Activated CD4-positive, alpha-beta T cell treated with anti-CD3 and anti-CD28 coated beads for 24 hours (primary cell): ENCODE measurements around the gene CCDC194.
A peak's percentile ranks its signal among the peaks of the same experiment; 100 is the strongest.

Experiments
- DNase-seq, 2 donors: peaks; one replicate each; pipeline ENCODE4 v3.0.0-alpha.2; 2020; ENCODE audit warnings: low read depth in 2 of 2

Gene CCDC194, protein sequence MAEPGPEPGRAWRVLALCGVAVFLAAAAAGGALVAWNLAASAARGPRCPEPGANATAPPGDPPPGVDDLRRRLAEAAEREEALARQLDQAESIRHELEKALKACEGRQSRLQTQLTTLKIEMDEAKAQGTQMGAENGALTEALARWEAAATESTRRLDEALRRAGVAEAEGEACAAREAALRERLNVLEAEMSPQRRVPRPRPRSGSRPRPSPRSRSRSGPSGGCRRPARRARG

DNA sequence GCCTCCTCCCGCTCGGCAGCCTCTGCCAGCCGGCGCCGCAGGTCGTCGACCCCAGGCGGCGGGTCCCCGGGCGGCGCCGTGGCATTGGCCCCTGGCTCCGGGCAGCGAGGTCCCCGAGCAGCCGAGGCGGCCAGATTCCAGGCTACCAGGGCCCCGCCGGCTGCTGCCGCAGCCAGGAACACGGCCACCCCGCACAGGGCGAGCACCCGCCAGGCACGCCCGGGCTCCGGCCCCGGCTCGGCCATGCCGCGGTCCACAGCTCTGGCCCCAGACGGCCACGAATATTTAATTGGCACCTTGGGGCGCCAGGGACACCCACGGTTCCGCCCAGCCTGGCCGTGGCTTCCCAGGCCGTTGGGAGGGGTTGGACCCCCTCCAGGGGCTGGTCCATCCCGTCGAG lies at the start of gene CCDC194:
TSS of gene CCDC194 (minus strand) at position 283 of the 400 bp plus-strand sequence. CDS start at position 245, 38 bp downstream.
- no peak for DNase-seq

GRCh38 chr19:17441241-17442021 lies 47.4 kb upstream of the CCDC194 start:
- DNase-seq, result no peak

DNA sequence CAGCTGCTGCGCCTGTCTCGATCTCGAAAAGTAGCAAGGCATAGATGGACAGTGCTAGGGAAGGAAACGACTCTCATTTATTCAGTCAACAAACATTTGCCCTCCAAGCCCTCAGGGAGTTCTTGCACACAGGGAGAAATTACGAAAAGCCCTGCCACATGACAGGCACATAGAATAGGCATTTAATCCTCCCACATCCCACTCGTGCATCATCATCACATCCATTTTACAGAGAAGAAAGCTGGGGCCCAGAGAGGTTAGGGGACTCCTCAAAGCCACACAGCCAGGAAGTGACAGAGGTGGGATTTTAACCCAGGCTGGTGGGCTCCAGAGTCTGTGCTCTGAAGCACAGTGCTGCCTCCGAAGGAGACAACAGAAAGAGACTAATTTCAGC lies 42.9 kb upstream of the CCDC194 start:
- no peak for DNase-seq

- no peak for DNase-seq
Measured at GRCh38 chr19:17436094-17436873, 42.3 kb upstream of the CCDC194 start.

DNA sequence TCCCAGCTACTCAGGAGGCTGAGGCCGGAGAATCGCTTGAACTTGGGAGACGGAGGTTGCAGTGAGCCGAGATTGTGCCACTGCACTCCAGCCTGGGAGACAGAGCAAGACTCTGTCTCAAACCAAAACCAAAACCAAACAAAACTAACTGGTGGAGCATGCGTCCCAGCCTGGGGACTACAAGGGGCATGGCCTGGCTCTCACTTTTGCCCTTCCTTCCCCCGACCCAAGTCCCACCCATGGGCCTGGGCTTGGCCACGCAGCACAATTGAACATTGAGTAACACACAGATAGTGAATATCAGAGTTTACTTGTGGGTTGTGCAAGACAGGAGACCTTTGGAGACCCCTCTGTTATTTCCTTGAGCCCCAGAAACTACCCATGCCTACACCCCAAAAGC lies 41.2 kb upstream of the CCDC194 start:
- no peak for DNase-seq

DNA sequence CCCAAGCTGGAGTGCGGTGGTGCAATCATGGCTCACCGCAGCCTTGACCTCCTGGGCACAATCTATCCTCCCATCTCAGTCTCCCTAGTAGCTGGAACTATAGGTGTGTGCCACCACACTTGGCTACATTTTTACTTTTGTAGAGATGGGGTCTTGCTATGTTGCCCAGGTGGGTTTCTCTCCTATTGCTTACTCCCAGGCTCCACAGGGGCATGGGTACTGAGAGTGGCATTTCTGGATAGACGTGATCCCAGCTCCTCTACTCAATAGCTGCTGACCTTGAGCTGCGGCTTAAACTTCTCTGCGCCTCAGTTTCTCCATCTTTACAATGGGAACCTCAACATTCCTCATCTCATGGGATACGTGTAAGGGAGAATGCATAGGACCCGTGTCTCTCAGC lies 37.4 kb upstream of the CCDC194 start:
- DNase-seq, result no peak

DNA sequence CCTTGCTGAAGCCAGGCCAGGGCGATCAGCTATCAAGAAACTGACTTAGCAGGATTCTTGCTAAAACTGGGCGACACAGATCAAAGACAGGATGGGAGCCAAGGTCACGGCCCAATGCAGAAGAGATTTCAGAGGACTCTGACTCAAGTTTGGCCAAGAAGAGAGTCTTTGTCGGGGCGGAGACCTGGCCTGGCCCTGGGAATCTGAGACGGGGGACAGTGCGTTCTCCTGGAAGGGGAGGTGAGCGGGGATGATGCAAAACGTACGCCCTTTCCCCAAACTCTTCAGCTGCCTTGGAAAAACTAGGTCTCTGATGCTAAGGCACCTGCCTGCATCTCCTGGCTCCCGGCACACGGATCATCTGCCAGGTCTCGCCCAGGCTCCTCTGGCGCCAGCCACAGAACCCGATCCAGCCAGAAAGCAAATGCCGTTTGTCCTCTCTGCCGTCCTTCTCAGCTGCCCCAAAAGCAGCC lies 35.7 kb upstream of the CCDC194 start:
- DNase-seq, result no peak

- no peak for DNase-seq
Measured at GRCh38 chr19:17424743-17425365, 30.9 kb upstream of the CCDC194 start.

- DNase-seq, result no peak
Measured at GRCh38 chr19:17423429-17424208, 29.6 kb upstream of the CCDC194 start.

DNA sequence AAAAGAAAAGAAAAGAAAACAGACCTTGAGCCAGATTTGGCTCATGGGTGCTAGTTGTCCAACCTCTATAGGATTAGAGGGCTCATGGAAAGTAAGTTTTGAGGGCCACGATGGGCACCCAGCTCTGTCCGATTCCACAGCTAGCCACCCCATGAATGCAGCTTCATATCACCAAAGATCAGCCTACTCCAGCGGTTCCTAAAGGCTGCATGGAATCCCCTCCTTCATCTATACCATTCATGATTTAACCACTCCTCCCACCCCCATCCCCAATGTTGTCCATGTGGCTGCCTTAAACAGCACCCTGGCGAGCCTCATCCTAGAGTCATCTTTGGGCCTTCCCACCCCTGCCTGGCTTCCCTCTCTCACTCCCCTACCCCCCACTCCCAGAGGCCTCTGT lies 27.9 kb upstream of the CCDC194 start:
- DNase-seq, result no peak

DNA sequence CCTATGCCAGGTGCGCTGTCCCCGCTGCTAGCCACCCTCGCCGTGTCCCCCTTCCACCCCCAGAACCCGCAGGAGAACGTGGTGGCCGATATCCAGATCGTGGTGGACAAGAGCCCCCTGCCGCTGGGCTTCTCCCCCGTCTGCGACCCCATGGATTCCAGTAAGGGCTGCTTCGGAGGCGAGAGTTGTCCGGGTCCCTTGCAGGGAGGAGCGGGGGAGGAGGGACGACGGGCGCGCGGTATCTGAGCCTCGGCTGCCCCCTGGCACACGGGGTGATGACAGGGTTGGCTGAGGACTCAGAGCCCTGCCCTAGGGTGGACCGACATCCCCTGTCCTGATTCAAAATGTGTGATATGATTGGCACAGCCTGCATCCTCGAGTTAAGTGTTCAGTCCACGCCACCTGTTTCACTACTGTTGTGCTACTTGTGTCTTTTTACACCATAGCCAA lies 26.5 kb upstream of the CCDC194 start:
- DNase-seq, result no peak

DNA sequence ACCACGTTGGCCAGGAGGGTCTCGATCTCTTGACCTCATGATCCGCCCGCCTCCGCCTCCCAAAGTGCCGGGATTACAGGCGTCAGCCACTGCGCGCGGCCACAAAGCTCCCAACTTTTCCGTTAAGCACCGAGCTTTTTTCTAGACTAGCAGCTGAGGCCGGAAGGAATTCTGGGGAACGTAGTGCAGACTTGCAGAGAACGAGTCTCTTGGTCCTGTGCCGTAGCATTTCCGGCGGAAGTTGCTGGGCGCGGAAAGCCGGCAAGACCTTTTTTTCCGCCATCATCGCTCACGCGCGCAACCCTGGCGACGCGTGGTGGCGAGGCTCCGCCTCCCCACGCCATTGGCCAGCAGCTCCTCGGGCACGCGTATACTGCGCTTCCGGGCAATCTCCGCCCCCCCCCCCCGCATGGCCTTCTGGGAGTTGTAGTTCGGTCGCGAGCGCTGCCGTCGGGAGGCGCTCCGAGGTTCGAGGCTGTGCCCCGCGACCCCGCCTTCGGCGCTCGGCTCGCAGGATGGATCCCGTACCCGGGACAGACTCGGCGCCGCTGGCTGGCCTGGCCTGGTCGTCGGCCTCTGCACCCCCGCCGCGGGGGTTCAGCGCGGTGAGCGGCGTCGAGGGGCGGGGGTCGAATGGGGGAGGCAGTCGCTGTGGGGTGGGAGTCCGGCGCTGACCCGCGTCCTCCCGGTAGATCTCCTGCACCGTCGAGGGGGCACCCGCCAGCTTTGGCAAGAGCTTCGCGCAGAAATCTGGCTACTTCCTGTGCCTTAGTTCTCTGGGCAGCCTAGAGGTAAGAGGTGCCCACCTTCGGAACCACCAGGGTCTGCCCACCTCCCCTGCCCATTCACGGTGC lies 25.9 kb upstream of the CCDC194 start, which contains the start of gene MVB12A:
TSS of gene MVB12A (plus strand) at position 427 of the 854 bp plus-strand sequence. CDS start at position 516, 89 bp downstream.
- peak; percentile 90 for DNase-seq

DNA sequence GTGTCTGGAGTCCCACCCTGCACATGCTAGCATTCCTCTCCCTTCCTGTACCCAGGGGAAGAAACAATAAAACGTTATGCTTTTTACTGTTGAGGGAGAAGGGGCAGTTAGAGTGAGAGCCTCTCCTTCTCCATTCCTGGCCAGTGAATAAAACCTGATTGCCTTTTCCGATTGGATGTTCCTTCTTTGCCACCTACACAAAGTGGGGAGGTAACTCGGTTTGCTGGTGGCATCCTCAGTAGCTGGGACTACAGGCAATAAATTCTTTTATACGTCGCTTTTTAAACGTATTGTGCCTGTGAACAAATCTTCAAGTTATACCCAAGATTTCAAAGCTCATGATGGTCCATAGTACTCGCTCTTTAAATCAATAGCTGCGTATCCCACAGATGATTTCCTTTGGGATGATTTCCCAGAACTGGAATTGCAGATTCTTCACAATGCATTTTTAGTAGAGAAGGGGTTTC lies 25.2 kb upstream of the CCDC194 start:
- DNase-seq, result no peak

GRCh38 chr19:17418710-17419109 lies 24.7 kb upstream of the CCDC194 start:
- DNase-seq, result no peak

- no peak for DNase-seq
Measured at GRCh38 chr19:17415121-17415520, 21.1 kb upstream of the CCDC194 start.

DNA sequence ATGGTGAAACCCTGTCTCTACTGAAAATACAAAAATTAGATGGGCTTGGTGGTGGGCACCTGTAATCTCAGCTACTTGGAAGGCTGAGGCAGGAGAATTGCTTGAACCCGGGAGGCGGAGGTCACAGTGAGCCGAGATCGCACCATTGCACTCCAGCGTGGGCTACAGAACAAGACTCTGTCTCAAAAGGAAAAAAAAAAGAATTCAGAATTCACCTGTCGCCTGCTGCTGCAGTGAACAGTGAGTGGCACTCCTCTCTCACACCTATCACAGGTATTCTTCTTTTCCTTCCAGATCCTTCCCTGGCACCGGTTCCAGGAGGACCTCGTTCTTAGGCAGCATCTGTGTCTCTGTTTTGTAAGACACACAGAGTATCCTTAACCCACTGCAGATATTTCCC lies 20.1 kb upstream of the CCDC194 start:
- DNase-seq, result no peak

DNA sequence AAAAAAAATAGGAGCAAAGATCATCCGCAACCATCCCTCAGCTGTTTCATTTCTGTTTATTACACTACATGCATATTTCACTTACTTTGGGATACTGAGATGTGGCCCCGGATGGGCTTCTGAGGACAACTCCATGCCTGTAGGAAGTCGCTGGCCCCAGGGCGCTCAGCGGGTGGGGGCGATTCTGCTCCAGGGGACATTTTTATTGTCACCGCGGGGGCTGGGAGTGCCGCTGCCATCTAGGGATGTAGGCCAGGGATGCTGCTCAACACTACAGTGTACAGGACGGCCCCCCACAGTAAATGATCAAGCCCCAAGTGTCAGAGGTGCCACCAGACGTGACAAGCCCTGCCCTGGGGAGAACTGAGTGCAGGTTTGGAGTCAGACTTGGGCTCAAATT lies 17.8 kb upstream of the CCDC194 start:
- DNase-seq, result no peak

- DNase-seq, result no peak
Measured at GRCh38 chr19:17409990-17410389, 16.0 kb upstream of the CCDC194 start.

DNA sequence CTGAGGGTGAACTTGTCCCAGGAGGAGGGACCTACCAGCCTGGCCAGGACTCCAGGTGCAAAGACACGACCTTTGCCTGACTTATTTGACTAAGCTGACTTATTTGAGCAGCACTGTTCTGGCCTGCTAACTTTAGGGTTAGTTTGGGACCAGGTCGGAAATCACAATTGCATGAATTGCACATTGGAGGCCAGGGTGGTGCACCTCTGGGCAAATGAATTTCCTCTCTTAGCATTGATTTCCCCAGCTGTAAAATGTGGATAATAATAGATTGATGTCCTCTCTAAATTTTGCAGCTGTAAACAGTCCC lies 12.8 kb upstream of the CCDC194 start:
- DNase-seq, result no peak
